Measurements from ENCODE around the gene DNPH1.
A peak's percentile ranks its signal among the peaks of the same experiment; 100 is the strongest.

Gene DNPH1

DNA sequence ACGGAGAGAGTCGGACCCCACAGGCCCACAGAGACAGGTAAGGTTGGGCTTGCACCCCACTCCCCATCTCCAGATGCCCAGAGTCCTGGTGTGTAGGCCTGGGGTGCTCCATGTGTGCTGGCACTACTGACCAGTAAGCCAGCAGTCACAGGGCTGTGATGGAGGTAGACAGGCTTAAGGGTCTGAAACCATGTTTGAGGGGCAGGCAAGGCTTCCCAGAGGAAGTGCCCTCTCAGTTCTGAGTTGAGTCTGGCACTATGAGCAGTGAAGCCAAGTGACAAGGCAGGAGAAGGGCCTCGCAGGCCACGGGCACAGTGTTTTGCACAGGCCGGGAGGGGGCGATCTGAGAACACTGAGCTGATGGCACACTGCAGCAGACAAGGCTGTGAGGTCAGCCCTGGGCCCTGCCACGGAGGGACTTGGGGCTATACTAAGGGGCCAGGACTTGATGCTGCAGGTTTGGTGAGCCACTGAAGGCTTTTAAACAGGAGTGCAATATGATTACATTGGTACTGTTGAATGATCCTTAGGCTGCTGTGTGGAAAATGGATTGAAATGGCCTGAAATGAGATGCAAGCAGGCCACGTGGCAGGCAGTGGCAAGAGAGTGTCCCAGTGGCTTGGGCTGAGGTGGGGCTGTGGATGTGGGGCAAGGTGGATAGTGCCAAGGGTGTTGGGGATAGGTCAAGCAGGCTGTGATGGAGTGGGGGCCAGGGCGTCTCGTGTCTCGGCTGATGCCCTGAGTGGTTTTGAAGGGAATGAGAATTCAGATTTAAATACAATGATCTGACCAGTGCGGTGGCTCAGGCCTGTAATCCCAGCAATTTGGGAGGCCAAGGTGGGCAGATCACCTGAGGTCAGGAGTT is 34.3 kb upstream of the DNPH1 start:
- peak; percentile 24 for DNase-seq

DNA sequence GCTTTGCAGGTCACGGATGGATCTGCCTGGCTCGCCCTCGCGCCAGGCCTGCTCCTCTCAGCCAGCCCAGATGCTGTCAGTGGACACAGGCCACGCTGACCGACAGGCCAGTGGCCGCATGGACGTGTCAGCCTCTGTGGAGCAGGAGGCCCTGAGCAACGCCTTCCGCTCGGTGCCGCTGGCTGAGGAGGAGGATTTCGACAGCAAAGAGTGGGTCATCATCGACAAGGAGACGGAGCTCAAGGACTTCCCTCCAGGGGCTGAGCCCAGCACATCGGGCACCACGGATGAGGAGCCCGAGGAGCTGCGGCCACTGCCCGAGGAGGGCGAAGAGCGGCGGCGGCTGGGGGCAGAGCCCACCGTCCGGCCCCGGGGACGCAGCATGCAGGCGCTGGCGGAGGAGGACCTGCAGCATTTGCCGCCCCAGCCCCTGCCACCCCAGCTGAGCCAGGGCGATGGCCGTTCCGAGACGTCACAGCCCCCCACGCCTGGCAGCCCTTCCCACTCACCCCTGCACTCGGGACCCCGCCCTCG is 33.6 kb upstream of the DNPH1 start:
- DNase-seq: no peak

DNA sequence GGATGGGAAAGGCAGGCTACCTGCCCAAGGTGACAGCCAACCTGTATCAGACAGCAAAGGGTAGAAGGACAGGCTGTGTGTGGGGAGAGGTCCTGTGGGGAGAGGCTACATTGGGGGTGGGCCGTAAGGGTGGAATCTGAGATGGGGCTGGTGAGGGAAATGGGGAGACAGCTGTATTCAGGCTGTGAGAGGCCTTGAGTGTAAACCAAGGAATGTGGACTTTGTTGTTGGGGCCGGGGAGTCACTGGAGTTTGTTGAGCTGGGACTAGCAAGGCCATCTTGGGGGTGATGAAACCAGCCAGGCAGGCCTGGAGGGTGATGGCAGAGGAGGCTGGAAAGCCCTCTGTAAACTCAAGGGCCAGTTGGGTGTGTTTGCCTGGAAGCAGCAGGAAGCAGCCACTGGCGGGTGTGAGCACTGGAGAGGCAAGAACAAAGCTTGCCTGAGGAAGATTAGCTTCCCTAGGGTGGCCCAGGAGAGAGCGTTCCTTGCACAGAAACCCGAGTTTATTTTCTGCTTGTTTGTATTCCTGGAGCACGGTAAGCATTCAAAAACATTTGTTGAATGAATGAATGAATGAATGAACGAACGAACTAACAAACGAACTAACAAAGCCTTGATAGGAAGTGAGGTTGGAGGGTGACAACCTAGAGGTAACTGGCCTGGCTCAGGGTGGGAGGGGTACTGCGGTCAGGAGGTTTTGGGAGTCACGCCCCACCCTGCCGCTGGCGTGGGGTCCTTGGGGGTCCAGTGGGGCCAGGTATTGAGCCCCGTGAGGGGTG is 32.9 kb upstream of the DNPH1 start:
- DNase-seq: no peak

DNA sequence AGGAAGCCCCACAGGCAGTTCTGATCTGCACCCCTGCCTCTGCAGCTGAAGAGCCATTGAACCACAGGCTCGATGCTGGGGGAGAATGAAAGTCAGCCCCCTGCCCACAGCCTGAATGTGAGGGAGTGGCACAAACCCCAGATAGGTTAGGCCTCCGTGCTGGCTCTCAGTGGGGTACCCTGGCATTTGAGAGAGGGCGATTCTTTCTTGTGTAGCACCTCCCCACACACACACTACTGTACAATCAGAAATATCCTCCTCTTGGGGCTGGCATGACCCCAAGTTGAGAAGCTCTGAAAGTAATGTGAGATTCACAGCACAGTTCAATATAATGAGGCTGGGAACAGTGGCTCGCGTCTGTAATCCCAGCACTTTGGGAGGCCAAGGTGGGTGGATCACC is 31.9 kb upstream of the DNPH1 start:
- DNase-seq: no peak

DNA sequence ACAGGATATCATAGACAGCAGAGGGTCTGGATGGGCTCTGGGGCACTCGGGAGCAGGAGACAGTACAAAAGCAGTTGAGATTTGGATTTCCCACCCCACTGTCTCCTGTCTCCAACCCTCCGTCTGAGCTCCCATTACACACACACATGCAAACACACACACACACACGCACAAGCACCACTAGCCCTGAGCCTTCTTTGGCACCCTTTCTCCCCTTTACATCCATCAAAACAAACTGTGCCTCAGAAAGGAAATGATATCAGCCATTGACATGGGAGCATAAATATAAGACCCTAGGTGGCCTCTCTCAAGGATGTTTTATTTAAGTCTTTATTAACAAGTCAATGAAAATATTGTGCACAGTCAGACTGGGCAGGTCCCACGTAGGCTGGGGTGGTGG is 31.5 kb upstream of the DNPH1 start:
- DNase-seq: no peak

DNA sequence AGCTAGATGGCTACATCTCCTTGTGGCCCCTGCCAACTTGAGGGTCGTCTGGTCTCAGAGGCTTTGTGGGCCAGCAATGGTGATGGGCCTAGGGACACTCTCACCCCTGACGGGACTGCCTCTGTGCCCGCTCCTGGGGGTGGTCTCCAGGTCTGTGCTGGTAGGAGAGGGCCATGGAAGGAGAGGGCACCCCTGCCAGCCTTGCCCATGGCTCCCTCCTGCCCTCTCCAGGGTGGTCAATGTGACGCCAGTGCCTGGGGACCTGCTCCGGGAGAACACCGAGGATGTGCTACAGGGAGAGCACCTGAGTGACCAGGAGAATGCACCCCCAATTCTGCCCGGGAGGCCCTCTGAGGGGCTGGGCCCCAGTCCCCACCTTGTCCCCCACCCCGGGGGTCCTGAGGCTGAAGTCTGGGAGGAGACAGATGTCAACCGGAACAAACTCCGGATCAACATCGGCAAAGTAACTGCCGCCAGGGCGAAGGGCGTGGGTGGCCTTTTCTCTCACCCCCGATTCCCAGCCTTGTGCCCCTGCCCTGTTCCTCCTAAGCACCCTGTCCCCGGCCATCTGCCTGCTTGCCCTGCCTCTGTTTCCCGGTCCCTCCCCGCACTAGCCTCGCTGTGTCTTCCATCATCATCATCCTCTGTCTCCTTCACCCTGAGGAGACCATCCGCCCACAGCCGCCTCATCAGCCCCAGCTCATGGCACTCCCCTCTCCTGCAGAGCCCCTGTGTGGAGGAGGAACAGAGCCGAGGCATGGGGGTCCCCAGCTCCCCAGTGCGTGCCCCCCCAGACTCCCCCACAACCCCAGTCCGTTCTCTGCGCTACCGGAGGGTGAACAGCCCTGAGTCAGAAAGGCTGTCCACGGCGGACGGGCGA is 29.8 kb upstream of the DNPH1 start:
- DNase-seq: no peak

DNA sequence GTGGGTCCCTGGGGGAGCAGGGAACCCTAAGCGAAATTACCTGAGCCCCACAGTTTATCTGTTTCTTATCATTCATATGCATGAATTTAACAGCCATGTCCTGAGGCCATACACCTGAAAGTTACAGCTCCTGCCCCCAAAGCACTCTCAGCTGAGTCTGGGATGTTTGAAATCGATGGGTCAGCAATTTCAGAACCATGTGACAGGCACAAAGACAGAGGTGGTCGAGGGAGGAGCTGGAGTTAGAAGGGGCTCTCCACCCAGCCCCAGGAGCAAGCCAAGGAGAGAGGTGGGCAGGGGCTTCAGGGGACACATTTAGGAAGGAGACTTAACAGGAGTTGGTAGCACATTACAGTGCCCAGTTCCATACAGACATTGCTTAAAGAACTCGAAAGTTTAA is 28.9 kb upstream of the DNPH1 start:
- no peak for DNase-seq

DNA sequence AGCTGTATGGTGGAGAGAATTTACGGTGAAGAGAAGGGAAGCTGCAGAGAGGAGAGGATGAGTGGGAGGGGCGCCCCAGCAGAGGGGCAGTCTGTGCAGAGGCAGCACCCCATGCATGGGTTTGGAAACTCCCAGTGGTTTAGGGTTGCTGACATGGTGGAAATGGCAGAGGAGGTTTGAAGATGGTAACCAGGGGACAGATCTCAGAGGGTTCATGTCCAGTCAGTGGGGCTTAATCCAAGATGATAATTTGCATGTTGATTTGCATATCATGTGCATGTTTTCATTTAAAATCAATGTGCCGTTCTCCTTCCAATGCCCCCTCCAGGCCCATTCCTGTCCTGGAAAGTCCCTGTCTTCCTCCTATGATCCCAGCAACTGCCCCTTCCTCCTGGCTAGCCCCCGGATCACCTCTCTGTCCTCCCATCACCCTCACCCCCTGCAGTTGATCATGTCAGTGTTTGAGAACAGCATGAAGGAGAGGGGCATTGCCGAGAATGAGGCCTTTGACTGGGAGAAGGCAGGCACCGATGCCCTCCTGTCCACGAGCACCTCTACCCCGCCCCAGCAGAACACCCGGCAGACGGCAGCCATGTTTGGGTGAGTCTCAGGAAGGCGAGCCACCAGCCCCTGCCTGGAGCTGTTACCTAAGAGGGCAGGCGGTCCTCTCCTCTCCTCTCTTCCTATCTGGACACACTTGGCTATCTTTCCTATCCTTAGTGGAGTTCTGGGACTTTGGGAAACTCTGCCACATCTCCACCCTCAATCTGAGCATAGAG is 28.3 kb upstream of the DNPH1 start:
- DNase-seq: no peak

DNA sequence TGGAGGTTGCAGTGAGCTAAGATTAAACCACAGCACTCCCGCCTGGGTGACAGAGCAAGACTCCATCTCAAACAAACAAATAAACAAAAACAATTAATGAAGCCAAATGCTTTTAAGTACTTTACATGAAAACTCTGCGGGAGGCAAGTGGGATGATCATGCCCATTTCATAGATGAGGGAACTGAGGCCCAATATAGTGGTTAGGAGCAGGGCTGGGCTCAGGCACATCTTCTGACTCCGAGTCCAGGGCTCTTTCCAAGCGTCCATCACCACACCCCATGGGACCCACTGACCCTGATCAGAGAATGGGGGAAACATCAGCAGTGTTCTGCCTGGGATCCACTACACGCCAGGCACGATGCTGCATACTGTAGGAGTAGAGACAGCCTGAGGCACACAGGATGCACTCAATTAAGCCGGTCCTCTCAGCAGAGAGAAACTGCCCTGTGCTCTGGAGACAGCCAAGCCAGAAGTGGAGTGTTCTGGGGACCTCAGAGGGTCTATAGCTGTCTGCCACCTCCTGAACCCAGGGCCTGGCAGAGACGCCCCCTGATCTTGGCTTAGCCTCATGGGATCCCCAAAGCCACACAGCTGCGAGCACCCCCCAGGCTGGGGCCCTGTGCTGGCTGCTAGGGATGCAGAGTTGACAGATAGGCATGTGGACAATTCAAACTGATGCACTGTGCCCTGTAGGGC is 27.5 kb upstream of the DNPH1 start:
- no peak for DNase-seq

DNA sequence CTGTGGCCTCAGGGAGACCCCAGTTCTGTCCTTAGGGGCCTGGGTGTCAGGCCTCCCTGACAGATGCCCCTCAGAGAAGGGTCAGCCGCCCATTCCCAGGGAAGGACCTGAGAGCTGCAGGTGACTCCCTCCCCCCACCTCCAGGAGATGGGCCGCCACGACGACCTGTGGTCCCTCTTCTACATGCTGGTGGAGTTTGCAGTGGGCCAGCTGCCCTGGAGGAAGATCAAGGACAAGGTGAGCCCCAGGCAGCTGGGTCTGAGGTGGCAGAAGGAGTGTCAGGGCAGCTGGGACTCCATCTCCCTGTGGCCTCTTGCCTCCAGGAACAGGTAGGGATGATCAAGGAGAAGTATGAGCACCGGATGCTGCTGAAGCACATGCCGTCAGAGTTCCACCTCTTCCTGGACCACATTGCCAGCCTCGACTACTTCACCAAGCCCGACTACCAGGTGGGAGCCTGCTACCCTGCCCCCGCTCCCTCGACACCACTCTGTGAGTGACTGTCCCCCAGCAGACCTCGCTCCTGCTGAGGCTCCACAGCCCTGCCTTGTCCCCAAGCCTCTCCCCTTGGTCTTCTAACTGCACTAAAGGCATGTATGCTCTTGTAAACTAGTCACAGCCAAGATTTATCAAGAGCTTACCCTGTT is 26.2 kb upstream of the DNPH1 start:
- DNase-seq: no peak

DNA sequence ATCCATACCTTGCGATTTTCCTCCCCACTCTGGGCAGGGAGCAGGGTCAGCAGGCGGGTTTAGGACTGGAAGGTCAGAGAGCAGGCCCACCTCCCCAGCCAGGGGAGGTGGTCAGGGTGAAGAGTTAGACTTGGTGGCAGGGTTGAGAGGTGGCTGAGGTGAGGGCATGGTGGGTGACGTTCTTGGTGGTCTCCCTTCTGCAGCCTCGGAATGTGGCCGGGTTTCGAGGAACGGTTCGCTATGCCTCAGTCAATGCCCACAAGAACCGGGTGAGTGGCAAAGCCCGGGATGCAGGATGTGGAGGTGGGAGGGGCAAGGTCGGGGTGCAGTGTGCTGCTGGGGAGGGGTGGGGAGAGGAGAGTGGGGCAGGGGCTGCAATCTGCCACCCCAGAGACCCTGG is 25.6 kb upstream of the DNPH1 start:
- no peak for DNase-seq

DNA sequence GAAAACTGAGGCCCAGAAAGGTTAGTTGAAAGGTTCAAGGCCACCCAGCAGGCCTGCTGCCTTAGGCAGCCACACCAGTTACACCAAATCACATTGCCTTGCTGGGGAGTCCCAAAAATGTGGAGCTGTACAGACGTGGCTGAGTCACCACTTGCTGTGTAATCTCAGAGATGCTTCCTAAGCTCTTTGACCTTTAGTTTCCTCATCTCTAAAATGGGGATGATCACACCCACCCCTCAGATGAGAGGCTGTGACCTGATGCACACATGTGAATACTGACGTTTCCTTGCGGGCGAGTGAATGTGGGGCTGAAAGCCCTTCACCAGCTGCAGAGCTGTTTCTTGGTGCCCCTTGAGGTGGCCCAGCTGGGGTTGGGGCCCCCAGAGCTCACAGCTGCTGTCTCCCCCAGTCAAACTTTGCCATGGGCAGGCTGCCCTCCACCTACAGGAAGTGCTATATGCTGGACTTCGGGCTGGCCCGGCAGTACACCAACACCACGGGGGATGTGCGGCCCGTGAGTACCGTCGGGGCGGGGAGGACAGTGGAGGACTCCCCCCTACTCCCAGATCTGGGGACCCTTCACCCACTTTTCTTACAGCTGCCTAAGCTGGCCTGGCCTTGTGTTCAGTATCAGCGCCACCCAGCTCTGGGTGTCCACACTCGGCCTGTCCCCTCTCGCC is 25.0 kb upstream of the DNPH1 start:
- no peak for DNase-seq

DNA sequence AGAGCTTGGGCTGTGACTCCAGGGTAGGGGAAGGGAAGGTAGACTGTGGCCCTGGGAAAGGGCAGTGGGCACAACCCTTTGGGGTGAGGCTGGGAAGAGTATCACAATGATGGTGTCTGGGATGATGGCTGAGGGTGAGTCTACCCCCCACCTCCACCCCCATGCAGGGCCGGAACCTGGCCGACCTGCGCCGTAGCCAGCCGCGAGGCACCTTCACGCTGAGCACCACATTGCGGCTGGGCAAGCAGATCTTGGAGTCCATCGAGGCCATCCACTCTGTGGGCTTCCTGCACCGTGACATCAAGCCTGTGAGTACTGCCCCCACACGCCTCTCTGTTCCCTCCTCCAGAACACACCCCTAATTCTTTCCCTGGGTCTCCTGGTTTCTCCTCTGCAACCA is 24.1 kb upstream of the DNPH1 start:
- DNase-seq: no peak

DNA sequence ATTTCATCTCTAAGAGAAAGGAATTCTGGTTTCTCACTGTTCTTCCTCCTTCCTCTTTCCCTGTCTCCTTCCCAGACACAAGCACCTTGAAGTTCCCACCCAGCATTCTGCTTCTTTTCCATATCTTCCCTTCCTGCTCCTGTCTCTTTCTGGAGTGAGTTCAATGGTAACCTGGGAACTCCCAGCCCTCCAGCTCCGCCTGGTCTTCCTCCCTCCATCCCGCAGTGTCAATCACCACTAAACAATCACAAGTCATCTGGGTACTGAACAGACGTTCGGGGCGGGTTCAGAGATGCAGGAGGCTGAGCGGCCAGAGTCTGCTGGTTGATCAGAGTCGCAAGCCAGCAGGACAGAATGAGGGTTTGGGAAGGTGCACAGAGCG is 21.7 kb upstream of the DNPH1 start:
- no peak for DNase-seq

DNA sequence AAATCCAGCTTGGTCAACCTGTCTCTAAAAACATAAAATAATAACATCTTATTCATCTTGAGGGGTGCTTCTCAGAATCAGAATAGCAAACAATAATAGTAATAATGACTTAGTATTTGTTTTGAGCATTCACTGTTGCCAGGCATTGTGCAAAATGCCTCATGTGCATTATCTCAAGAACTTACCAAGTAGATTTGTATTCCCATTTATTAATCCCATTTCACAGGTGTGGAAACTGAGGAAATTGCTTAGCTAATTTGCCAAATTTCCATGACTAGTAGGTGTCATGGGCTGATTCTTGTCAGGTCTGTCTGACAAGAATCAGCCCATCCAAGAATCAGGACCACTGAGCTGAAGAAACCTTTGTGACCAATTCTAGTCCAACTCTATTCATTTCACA is 19.5 kb upstream of the DNPH1 start:
- DNase-seq: no peak

DNA sequence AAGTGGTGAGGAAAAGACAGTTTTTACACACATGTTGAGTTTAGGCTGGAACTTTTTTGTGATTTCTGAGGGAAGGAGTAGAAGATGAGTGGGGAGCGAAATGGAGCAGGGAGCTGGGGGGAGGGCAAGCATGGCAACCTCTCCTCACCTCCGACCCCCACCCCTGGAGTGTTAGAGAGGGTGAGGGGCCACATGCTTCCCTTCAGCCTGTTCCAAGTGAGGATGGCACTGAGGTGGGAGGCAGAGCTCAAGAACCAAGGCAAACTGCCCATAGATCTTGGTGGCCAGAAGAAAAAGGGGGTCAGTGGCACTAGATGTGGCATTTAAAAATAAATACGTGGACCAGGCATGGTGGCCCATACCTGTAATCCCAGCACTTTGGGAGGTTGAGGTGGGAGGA is 18.8 kb upstream of the DNPH1 start:
- no peak for DNase-seq

DNA sequence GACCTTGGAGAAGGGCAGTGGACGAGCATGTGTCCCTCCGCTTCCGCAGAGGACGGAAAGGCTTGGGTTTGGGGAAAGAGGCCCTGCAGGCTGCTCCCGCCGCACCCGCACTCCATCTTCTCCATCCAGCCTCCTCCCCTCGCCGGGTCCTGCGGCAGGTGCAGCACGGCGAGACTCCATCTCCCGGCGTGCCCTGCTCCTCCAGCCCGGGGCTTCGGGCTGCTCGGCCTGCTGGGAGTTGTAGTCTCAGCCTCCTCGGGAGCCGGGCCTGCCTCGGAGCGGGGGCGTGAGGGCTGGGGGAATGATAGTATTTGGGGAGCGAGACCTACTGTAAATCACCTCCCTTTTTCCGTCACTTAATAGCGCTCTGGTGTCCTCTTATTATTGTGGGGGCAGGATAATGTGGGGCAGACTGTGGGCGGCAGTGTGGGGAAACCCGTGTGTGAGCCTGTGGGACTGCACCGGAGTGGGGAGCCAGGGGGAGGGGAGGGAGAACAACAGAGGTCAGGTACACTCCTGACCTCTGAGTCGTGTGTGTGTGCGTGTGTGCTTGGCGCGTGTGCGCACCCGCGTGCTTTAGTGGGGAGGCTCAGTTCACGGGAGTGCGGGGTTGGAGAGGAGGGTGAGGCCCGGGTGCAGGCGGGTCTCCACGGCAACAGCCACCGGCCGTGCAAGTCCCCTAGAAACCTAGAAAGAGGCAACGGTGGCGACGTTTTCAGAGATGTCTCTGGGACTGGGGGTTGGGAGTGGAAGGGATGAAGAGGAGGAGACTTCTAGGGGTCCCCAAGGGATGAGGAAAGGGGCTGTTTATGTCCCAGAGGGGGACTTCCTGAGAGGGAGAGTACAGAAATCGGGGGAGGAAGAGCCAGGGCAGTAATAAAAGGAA is 18.1 kb upstream of the DNPH1 start:
- DNase-seq: peak; percentile 64

DNA sequence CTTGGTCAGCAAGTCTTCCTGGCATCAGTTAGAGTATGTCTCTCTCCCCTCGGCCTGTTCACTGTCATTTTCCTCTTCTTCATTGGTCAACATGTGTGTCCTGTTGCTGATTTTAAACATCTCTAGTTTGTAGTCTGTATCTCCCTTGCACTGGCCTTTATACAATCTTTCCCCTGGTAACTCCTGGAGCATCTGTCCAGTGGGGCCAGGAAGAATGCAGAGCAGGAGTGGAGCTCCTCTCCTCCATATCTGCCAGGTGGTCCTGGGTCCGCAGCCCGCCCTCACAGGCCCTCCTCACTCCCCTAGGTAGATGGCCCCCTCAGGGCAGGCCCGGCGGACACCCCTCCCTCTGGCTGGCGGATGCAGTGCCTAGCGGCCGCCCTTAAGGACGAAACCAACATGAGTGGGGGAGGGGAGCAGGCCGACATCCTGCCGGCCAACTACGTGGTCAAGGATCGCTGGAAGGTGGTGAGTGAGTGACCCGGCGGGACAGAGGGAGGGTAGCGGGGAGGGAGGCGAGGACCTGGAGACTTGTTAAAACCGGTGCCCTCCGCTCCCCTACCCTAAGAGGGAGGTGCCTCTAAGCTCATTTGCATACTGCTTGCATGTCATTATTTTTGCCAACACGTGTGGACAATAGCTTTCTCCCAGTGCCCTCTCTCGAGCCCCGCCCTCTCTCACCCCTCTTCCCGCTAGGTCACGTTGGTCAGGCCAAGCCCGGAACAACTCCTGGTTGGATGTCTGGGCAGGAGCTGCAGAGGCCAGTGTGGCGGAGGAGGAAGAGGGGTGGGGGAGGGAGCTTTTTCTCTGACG is 17.2 kb upstream of the DNPH1 start:
- DNase-seq: no peak

Measured in NCI-H1436 (cell line).